A673 (cell line): ENCODE data around the gene VHLL.

Experiments used
- EZH2 ChIP-seq: fragments of 200-600 bp; sonication (generic); IDR thresholded peaks from 2 replicates; pipeline ENCODE4 v1.6.1; 2017; ENCODE audit warnings: borderline replicate concordance, low read depth, mild to moderate bottlenecking, mixed read lengths, antibody characterized with exemption, low read length; ENCODE audit not compliant: poor library complexity, severe bottlenecking
- TF ChIP-seq, protein P1 (sequence below): fragments of 300-800, 200-600 bp; sonication (generic); conservative IDR thresholded peaks from 2 replicates; pipeline ENCODE4 v1.5.1; 2017; ENCODE audit warnings: low read depth, mild to moderate bottlenecking, antibody characterized with exemption, low read length, moderate library complexity, mixed read lengths

DNA sequence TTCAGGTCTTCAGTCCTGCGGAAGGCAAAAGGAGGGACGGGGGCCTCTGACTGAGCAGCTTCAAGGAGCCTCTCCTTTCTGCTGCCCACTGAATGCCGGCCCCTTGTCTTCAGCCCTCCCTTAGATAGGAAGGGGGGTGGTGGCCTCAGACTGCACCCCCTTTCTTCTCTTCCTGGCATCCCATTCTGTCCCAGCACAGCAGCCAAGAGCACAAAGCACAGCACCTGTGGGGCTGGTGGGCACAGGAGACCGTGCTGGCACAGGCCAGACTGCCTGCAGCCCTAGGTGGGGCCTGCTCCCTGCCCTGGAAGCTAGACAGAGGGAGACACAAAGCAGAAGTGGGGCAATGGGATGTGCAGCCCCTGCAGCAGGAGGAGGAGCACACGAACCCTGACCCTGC, 49.5 kb downstream of the VHLL start:
- TF ChIP-seq, protein P1, sequence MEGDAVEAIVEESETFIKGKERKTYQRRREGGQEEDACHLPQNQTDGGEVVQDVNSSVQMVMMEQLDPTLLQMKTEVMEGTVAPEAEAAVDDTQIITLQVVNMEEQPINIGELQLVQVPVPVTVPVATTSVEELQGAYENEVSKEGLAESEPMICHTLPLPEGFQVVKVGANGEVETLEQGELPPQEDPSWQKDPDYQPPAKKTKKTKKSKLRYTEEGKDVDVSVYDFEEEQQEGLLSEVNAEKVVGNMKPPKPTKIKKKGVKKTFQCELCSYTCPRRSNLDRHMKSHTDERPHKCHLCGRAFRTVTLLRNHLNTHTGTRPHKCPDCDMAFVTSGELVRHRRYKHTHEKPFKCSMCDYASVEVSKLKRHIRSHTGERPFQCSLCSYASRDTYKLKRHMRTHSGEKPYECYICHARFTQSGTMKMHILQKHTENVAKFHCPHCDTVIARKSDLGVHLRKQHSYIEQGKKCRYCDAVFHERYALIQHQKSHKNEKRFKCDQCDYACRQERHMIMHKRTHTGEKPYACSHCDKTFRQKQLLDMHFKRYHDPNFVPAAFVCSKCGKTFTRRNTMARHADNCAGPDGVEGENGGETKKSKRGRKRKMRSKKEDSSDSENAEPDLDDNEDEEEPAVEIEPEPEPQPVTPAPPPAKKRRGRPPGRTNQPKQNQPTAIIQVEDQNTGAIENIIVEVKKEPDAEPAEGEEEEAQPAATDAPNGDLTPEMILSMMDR: no peak
- TF ChIP-seq EZH2: no peak
